Hippocampal formation (tissue), 2 donors: ENCODE data around the gene OSBPL2.

Experiments used
- DNase-seq, 2 donors: peaks; one replicate each; lab custom pipeline; 2025; lab: John Stamatoyannopoulos, UW

Gene OSBPL2

GRCh38 chr20:62258499-62259293, 20.4 kb downstream of the OSBPL2 start:
- DNase-seq, result no peak

GRCh38 chr20:62259294-62259565, 20.9 kb downstream of the OSBPL2 start:
- no peak for DNase-seq

- DNase-seq, result no peak
Measured at GRCh38 chr20:62262064-62262463, 23.7 kb downstream of the OSBPL2 start.

- no peak for DNase-seq
Measured at GRCh38 chr20:62263396-62263795, 25.1 kb downstream of the OSBPL2 start.

GRCh38 chr20:62265365-62265764, 27.0 kb downstream of the OSBPL2 start:
- no peak for DNase-seq

- DNase-seq, result no peak
Measured at GRCh38 chr20:62266340-62266739, 28.0 kb downstream of the OSBPL2 start.

GRCh38 chr20:62266851-62267250, 28.5 kb downstream of the OSBPL2 start:
- no peak for DNase-seq

- DNase-seq, result no peak
Measured at GRCh38 chr20:62267543-62267942, 29.2 kb downstream of the OSBPL2 start.

- no peak for DNase-seq
Measured at GRCh38 chr20:62268228-62268900, 30.0 kb downstream of the OSBPL2 start.

- no peak for DNase-seq
Measured at GRCh38 chr20:62269378-62269777, 31.1 kb downstream of the OSBPL2 start.

GRCh38 chr20:62269871-62270270, 31.6 kb downstream of the OSBPL2 start:
- DNase-seq, result no peak

GRCh38 chr20:62272200-62272599, 33.9 kb downstream of the OSBPL2 start:
- DNase-seq, result no peak

- no peak for DNase-seq
Measured at GRCh38 chr20:62273416-62273815, 35.1 kb downstream of the OSBPL2 start.

- peak; percentile 37 to 45 for DNase-seq
Measured at GRCh38 chr20:62274332-62274950, 36.1 kb downstream of the OSBPL2 start.

- no peak for DNase-seq
Measured at GRCh38 chr20:62275219-62275618, 36.9 kb downstream of the OSBPL2 start.

GRCh38 chr20:62276439-62276838, 38.1 kb downstream of the OSBPL2 start:
- no peak for DNase-seq

GRCh38 chr20:62277253-62277652, 38.9 kb downstream of the OSBPL2 start:
- DNase-seq, result no peak

- DNase-seq, result no peak
Measured at GRCh38 chr20:62280303-62280702, 42.0 kb downstream of the OSBPL2 start.

GRCh38 chr20:62281161-62281933, 43.0 kb downstream of the OSBPL2 start:
- no peak for DNase-seq

- no peak for DNase-seq
Measured at GRCh38 chr20:62282103-62282502, 43.8 kb downstream of the OSBPL2 start.

GRCh38 chr20:62282877-62283503, 44.7 kb downstream of the OSBPL2 start:
- no peak for DNase-seq

- DNase-seq, result no peak
Measured at GRCh38 chr20:62284448-62284847, 46.1 kb downstream of the OSBPL2 start.
